Measurements from ENCODE around the gene DAPP1.

The DAPP1 gene

GRCh38 chr4:99801005-99801699 lies 15.5 kb upstream of the DAPP1 start:
- no peak for TF ChIP-seq CTCF (IDR thresholded peaks at IDR 0.05; ENCODE audit: control insufficient read depth, insufficient read depth, low read depth, low read length, missing control alignments)
- no peak overlapping the region for H3K4me3 ChIP-seq (ENCODE audit: control insufficient read depth, low read depth, low read length)
- DNase-seq (ENCODE audit: low read depth): no peak

- no peak for TF ChIP-seq CTCF (IDR thresholded peaks at IDR 0.05; ENCODE audit: control insufficient read depth, insufficient read depth, low read depth, low read length, missing control alignments)
- no peak overlapping the region for H3K4me3 ChIP-seq (ENCODE audit: control insufficient read depth, low read depth, low read length)
- DNase-seq (ENCODE audit: low read depth): no peak
Measured at GRCh38 chr4:99803566-99804101, 13.0 kb upstream of the DAPP1 start.

- no peak for DNase-seq (ENCODE audit: low read depth)
- TF ChIP-seq CTCF (IDR thresholded peaks at IDR 0.05; ENCODE audit: control insufficient read depth, insufficient read depth, low read depth, low read length, missing control alignments): no peak
- no peak overlapping the region for H3K4me3 ChIP-seq (ENCODE audit: control insufficient read depth, low read depth, low read length)
Measured at GRCh38 chr4:99806545-99806944, 10.1 kb upstream of the DAPP1 start.

- TF ChIP-seq CTCF (IDR thresholded peaks at IDR 0.05; ENCODE audit: control insufficient read depth, insufficient read depth, low read depth, low read length, missing control alignments): no peak
- no peak for DNase-seq (ENCODE audit: low read depth)
- H3K4me3 ChIP-seq (ENCODE audit: control insufficient read depth, low read depth, low read length): no peak overlapping the region
Measured at GRCh38 chr4:99807666-99808065, 9.0 kb upstream of the DAPP1 start.

GRCh38 chr4:99808260-99808857 lies 8.3 kb upstream of the DAPP1 start:
- H3K4me3 ChIP-seq (ENCODE audit: control insufficient read depth, low read depth, low read length): no peak overlapping the region
- peak; percentile 55 for TF ChIP-seq CTCF (IDR thresholded peaks at IDR 0.05; ENCODE audit: control insufficient read depth, insufficient read depth, low read depth, low read length, missing control alignments)
- DNase-seq (ENCODE audit: low read depth): no peak

- TF ChIP-seq CTCF (IDR thresholded peaks at IDR 0.05; ENCODE audit: control insufficient read depth, insufficient read depth, low read depth, low read length, missing control alignments): no peak
- no peak for DNase-seq (ENCODE audit: low read depth)
- H3K4me3 ChIP-seq (ENCODE audit: control insufficient read depth, low read depth, low read length): no peak overlapping the region
Measured at GRCh38 chr4:99809326-99809725, 7.3 kb upstream of the DAPP1 start.
